Brain microvascular endothelial cell (primary cell): ENCODE data around the gene TEAD2.
A peak's percentile ranks its signal among the peaks of the same experiment; 100 is the strongest.

Experiments used
- DNase-seq: peaks from one replicate; pipeline ENCODE4 v3.0.0-alpha.2; 2020
- H3K27ac ChIP-seq: fragments of 250-450 bp; sonication (Bioruptor Pico); 2 replicates; pipeline ENCODE4 v1.5.1; 2020; ENCODE audit warnings: mild to moderate bottlenecking, moderate library complexity
- H3K27me3 ChIP-seq: fragments of 250-450 bp; sonication (Bioruptor Pico); replicated peaks from 2 replicates; pipeline ENCODE4 v1.5.1; 2020; ENCODE audit warnings: mild to moderate bottlenecking
- H3K36me3 ChIP-seq: fragments of 250-450 bp; sonication (Bioruptor Pico); replicated peaks from 2 replicates; pipeline ENCODE4 v1.5.1; 2020; ENCODE audit warnings: mild to moderate bottlenecking
- H3K4me3 ChIP-seq: 2 replicates; pipeline ENCODE4 v1.5.1; 2011; ENCODE audit warnings: low read depth, mild to moderate bottlenecking, control low read depth, low read length, moderate library complexity
- in situ Hi-C: cut with HindIII; loops from 2 replicates; pipeline ENCODE4 v1.10.0; 2017; ENCODE audit warnings: low sequenced_read_pairs, low pct_ligation_motif_present
- TF ChIP-seq, protein P1 (sequence below): IDR thresholded peaks from 2 replicates; pipeline ENCODE4 v1.5.1; 2011; ENCODE audit warnings: low read depth, mild to moderate bottlenecking, moderate library complexity, low read length, control low read depth, inconsistent platforms; ENCODE audit errors: missing control alignments

The TEAD2 gene

GRCh38 chr19:49347835-49348234 lies 14.4 kb downstream of the TEAD2 start:
- peak; percentile 54 for DNase-seq
- Histone ChIP-seq H3K4me3 (no peak overlapping the region), H3K27ac (no peak overlapping the region), H3K36me3 (peaks cover 75% of the 10 kb centered on the region), H3K27me3 (no peaks in the 10 kb centered on the region)
- TF ChIP-seq, protein P1, sequence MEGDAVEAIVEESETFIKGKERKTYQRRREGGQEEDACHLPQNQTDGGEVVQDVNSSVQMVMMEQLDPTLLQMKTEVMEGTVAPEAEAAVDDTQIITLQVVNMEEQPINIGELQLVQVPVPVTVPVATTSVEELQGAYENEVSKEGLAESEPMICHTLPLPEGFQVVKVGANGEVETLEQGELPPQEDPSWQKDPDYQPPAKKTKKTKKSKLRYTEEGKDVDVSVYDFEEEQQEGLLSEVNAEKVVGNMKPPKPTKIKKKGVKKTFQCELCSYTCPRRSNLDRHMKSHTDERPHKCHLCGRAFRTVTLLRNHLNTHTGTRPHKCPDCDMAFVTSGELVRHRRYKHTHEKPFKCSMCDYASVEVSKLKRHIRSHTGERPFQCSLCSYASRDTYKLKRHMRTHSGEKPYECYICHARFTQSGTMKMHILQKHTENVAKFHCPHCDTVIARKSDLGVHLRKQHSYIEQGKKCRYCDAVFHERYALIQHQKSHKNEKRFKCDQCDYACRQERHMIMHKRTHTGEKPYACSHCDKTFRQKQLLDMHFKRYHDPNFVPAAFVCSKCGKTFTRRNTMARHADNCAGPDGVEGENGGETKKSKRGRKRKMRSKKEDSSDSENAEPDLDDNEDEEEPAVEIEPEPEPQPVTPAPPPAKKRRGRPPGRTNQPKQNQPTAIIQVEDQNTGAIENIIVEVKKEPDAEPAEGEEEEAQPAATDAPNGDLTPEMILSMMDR, result peak; percentile 45
- in situ Hi-C loops, result no loop called here

DNA sequence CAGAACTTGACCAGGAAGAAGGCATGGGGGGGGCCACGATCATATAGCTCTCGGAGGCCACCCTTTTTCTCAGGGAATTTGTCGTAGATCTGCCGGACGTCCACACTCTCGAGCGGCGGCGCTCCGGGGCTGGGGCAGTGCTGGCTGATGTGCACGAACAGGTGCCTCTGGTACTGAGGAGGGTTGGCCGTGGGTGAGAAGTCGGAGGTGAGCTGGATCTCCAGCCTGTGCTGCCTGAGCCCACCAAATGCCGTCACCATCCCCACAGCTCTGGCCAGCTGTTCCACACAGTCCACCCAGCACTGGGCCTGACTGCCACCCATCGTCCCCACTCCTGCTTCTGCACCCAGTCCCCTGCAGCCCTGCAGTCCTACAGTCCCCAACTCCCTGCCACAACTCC lies 15.0 kb downstream of the TEAD2 start:
- TF ChIP-seq, protein P1, result no peak
- H3K36me3 ChIP-seq, result peaks cover 73% of the 10 kb centered on the region
- no peaks in the 10 kb centered on the region for H3K27me3 ChIP-seq
- in situ Hi-C loops, result no loop called here
- no peak overlapping the region for H3K4me3 ChIP-seq
- no peak overlapping the region for H3K27ac ChIP-seq
- no peak for DNase-seq

- TF ChIP-seq, protein P1, result no peak
- no peak for DNase-seq
- in situ Hi-C loops, result no loop called here
- Histone ChIP-seq H3K27ac (no peak overlapping the region), H3K27me3 (no peaks in the 10 kb centered on the region), H3K4me3 (no peak overlapping the region), H3K36me3 (peaks cover 69% of the 10 kb centered on the region)
Measured at GRCh38 chr19:49344505-49345423, 17.5 kb downstream of the TEAD2 start.

GRCh38 chr19:49343123-49343522 lies 19.1 kb downstream of the TEAD2 start:
- DNase-seq, result no peak
- in situ Hi-C loops, result no loop called here
- H3K4me3 ChIP-seq, result no peak overlapping the region
- no peak overlapping the region for H3K27ac ChIP-seq
- no peaks in the 10 kb centered on the region for H3K27me3 ChIP-seq
- TF ChIP-seq, protein P1, result no peak
- H3K36me3 ChIP-seq, result peaks cover 58% of the 10 kb centered on the region

DNA sequence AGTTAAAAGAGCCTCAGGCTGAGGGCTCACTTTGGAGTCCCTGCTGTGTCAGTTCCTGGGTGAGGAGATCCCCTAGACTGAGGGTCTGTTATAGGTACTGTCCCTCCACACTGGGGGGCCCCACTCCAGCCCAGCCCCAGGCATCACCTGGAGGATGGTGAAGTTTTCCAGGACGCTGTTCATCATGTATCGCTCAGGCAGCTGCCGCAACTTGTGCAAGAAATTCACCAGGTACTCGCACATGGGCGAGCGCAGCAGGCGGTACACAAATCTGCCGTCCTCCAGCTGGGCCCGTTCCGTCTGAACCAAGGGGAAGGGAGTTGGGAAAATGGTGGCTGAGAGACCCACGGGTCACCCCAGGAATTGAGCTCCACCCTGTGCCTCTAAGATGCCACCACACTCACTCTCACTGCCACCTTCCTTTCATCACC lies 19.9 kb downstream of the TEAD2 start:
- no peak overlapping the region for H3K4me3 ChIP-seq
- peaks cover 52% of the 10 kb centered on the region for H3K36me3 ChIP-seq
- in situ Hi-C loops, result no loop called here
- DNase-seq, result no peak
- no peak overlapping the region for H3K27ac ChIP-seq
- no peaks in the 10 kb centered on the region for H3K27me3 ChIP-seq
- TF ChIP-seq, protein P1, result no peak
